ENCODE results near the gene KCNQ1.

DNA sequence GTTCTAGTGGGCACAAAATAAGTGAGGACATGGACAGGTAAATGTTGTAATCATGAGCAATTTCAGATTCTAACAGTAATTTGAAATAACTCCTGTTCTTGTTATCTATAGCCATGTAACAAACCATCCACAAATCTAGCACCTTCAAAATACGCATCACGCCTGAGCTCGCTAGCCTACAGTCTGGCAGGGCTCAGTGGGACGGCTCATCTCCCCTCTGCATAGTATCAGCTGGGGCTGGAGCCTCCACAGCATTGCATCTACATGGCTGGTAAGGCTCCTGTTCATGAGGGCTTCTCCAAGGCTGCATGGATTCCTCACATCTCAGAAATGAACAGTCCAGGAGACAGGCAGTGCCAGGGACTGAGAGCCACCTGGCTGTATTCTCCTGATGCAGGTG is 112.6 kb downstream of the KCNQ1 start:
- TF ChIP-seq, protein P1, sequence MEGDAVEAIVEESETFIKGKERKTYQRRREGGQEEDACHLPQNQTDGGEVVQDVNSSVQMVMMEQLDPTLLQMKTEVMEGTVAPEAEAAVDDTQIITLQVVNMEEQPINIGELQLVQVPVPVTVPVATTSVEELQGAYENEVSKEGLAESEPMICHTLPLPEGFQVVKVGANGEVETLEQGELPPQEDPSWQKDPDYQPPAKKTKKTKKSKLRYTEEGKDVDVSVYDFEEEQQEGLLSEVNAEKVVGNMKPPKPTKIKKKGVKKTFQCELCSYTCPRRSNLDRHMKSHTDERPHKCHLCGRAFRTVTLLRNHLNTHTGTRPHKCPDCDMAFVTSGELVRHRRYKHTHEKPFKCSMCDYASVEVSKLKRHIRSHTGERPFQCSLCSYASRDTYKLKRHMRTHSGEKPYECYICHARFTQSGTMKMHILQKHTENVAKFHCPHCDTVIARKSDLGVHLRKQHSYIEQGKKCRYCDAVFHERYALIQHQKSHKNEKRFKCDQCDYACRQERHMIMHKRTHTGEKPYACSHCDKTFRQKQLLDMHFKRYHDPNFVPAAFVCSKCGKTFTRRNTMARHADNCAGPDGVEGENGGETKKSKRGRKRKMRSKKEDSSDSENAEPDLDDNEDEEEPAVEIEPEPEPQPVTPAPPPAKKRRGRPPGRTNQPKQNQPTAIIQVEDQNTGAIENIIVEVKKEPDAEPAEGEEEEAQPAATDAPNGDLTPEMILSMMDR (IDR thresholded peaks at IDR 0.05; ENCODE audit: low read length), result no peak
- TF ChIP-seq EZH2 (IDR thresholded peaks at IDR 0.05; ENCODE audit: borderline replicate concordance, low read length), result no peak
